T47D (cell line): ENCODE measurements around the gene HVCN1.
"Not testable (repeated sequence)": the region's sequence is repeated elsewhere in the genome, so short reads cannot be mapped to it uniquely, and the experiment has no call there.

ENCODE experiments used
- DNase-seq, 2 experiments: peaks; one replicate each; pipeline versions ENCODE4 v3.0.0 to v3.0.0-alpha.2; 2011 to 2012; ENCODE audit warnings: low read depth in 1 of 2, low spot score in 1 of 2
- JUND ChIP-seq: IDR thresholded peaks from 2 replicates; pipeline ENCODE4 v1.6.1; 2012; ENCODE audit warnings: low read depth
- in situ Hi-C: cut with HindIII; loops from 2 replicates; pipeline ENCODE4 v1.10.0; 2016; ENCODE audit warnings: low sequenced_read_pairs, low pct_unique_long_range_greater_than_20kb

HVCN1 gene

GRCh38 chr12:110676171-110676570, 12.7 kb downstream of the HVCN1 start:
- no peak for TF ChIP-seq JUND
- no peak for DNase-seq
- in situ Hi-C loops, result no loop called here

GRCh38 chr12:110670161-110670701, 18.7 kb downstream of the HVCN1 start:
- in situ Hi-C loops, result no loop called here
- no peak for DNase-seq

GRCh38 chr12:110669193-110669502, 19.8 kb downstream of the HVCN1 start:
- in situ Hi-C loops, result no loop called here
- no peak for TF ChIP-seq JUND
- DNase-seq, result no peak

More at GRCh38 chr12:110670161-110670701, 18.7 kb downstream of the HVCN1 start:
- no peak for TF ChIP-seq JUND

- DNase-seq, result no peak
- no peak for TF ChIP-seq JUND
- in situ Hi-C loops, result no loop called here
Measured at GRCh38 chr12:110668480-110669192, 20.3 kb downstream of the HVCN1 start.

GRCh38 chr12:110667671-110668070, 21.2 kb downstream of the HVCN1 start:
- no peak for TF ChIP-seq JUND
- in situ Hi-C loops, result no loop called here
- no peak for DNase-seq

- TF ChIP-seq JUND, result no peak
- DNase-seq, result no peak
- in situ Hi-C loops, result no loop called here
Measured at GRCh38 chr12:110666892-110667291, 22.0 kb downstream of the HVCN1 start.

GRCh38 chr12:110661337-110661972, 27.5 kb downstream of the HVCN1 start:
- no peak for TF ChIP-seq JUND
- DNase-seq, result no peak
- in situ Hi-C loops, result no loop called here

- in situ Hi-C loops, result no loop called here
- DNase-seq, result no peak
Measured at GRCh38 chr12:110658878-110659277, 30.0 kb downstream of the HVCN1 start.

GRCh38 chr12:110658242-110658641, 30.7 kb downstream of the HVCN1 start:
- TF ChIP-seq JUND, result no peak
- DNase-seq, result no peak
- in situ Hi-C loops, result no loop called here

More at GRCh38 chr12:110658878-110659277, 30.0 kb downstream of the HVCN1 start:
- no peak for TF ChIP-seq JUND

GRCh38 chr12:110657747-110658146, 31.2 kb downstream of the HVCN1 start:
- no peak for DNase-seq
- in situ Hi-C loops, result no loop called here
- no peak for TF ChIP-seq JUND

GRCh38 chr12:110656071-110656655, 32.8 kb downstream of the HVCN1 start:
- TF ChIP-seq JUND, result no peak
- in situ Hi-C loops, result no loop called here
- no peak for DNase-seq

GRCh38 chr12:110654238-110654637, 34.7 kb downstream of the HVCN1 start:
- DNase-seq, in situ Hi-C loops: not testable (repeated sequence)

GRCh38 chr12:110649341-110649847, 39.5 kb downstream of the HVCN1 start:
- in situ Hi-C loops, result no loop called here
- DNase-seq, result no peak
- no peak for TF ChIP-seq JUND
